ENCODE measurements around the gene ATG9B.

Gene ATG9B

GRCh38 chr7:151006590-151007300 lies 17.5 kb downstream of the ATG9B start:
- no peak for DNase-seq (ENCODE audit: low read depth in 3 of 3, low spot score in 1 of 3)

- DNase-seq (ENCODE audit: low read depth in 3 of 3, low spot score in 1 of 3), result no peak
Observed at GRCh38 chr7:151005566-151005965, 18.7 kb downstream of the ATG9B start.

- no peak for DNase-seq (ENCODE audit: low read depth in 3 of 3, low spot score in 1 of 3)
Observed at GRCh38 chr7:151003572-151003971, 20.7 kb downstream of the ATG9B start.

GRCh38 chr7:151001546-151001945 lies 22.7 kb downstream of the ATG9B start:
- DNase-seq (ENCODE audit: low read depth in 3 of 3, low spot score in 1 of 3), result no peak

- no peak for DNase-seq (ENCODE audit: low read depth in 3 of 3, low spot score in 1 of 3)
Observed at GRCh38 chr7:151000897-151001495, 23.3 kb downstream of the ATG9B start.

- no peak for DNase-seq (ENCODE audit: low read depth in 3 of 3, low spot score in 1 of 3)
Observed at GRCh38 chr7:150999497-151000230, 24.6 kb downstream of the ATG9B start.

- DNase-seq (ENCODE audit: low read depth in 3 of 3, low spot score in 1 of 3), result no peak
Observed at GRCh38 chr7:150999001-150999400, 25.3 kb downstream of the ATG9B start.

- no peak for DNase-seq (ENCODE audit: low read depth in 3 of 3, low spot score in 1 of 3)
Observed at GRCh38 chr7:150998341-150998740, 26.0 kb downstream of the ATG9B start.

- no peak for DNase-seq (ENCODE audit: low read depth in 3 of 3, low spot score in 1 of 3)
Observed at GRCh38 chr7:150997817-150998216, 26.5 kb downstream of the ATG9B start.

GRCh38 chr7:150997075-150997511 lies 27.2 kb downstream of the ATG9B start:
- DNase-seq (ENCODE audit: low read depth in 3 of 3, low spot score in 1 of 3), result no peak

GRCh38 chr7:150996376-150997074 lies 27.8 kb downstream of the ATG9B start:
- DNase-seq (ENCODE audit: low read depth in 3 of 3, low spot score in 1 of 3), result no peak

GRCh38 chr7:150994838-150995510 lies 29.3 kb downstream of the ATG9B start:
- DNase-seq (ENCODE audit: low read depth in 3 of 3, low spot score in 1 of 3), result no peak

- DNase-seq (ENCODE audit: low read depth in 3 of 3, low spot score in 1 of 3), result no peak
Observed at GRCh38 chr7:150994141-150994837, 30.0 kb downstream of the ATG9B start.

GRCh38 chr7:150993511-150993910 lies 30.8 kb downstream of the ATG9B start:
- no peak for DNase-seq (ENCODE audit: low read depth in 3 of 3, low spot score in 1 of 3)

GRCh38 chr7:150992833-150993302 lies 31.4 kb downstream of the ATG9B start:
- no peak for DNase-seq (ENCODE audit: low read depth in 3 of 3, low spot score in 1 of 3)

GRCh38 chr7:150992051-150992640 lies 32.1 kb downstream of the ATG9B start:
- DNase-seq (ENCODE audit: low read depth in 3 of 3, low spot score in 1 of 3), result no peak

- no peak for DNase-seq (ENCODE audit: low read depth in 3 of 3, low spot score in 1 of 3)
Observed at GRCh38 chr7:150990416-150991186, 33.7 kb downstream of the ATG9B start, which contains the start of gene NOS3. TSS of gene NOS3 (plus strand) at chr7:150991017. CDS start at chr7:150993804, 2,787 bp downstream.

- no peak for DNase-seq (ENCODE audit: low read depth in 3 of 3, low spot score in 1 of 3)
Observed at GRCh38 chr7:150989456-150989855, 34.8 kb downstream of the ATG9B start.

Data from stimulated activated CD4-positive, alpha-beta T cell treated with anti-CD3 and anti-CD28 coated beads, TNF-alpha, amount 100 ng/mL, for 1 hour (primary cell).